ENCODE results near the gene EPHB2. TPM values are rescaled to one million over a fixed set of nuclear protein-coding genes. Genes with fewer than 3 reads are reported as not detected.

EPHB2 gene
- total RNA-seq, 3 donors from 2014 or later, result 22.7 to 76.7 (median 70.8) TPM

GRCh38 chr1:22821027-22821426, 110.4 kb downstream of the EPHB2 start:
- intact Hi-C loops (cut with DNase I, micrococcal nuclease), result no loop called here
- no peak for ATAC-seq
- TF ChIP-seq, protein P1, sequence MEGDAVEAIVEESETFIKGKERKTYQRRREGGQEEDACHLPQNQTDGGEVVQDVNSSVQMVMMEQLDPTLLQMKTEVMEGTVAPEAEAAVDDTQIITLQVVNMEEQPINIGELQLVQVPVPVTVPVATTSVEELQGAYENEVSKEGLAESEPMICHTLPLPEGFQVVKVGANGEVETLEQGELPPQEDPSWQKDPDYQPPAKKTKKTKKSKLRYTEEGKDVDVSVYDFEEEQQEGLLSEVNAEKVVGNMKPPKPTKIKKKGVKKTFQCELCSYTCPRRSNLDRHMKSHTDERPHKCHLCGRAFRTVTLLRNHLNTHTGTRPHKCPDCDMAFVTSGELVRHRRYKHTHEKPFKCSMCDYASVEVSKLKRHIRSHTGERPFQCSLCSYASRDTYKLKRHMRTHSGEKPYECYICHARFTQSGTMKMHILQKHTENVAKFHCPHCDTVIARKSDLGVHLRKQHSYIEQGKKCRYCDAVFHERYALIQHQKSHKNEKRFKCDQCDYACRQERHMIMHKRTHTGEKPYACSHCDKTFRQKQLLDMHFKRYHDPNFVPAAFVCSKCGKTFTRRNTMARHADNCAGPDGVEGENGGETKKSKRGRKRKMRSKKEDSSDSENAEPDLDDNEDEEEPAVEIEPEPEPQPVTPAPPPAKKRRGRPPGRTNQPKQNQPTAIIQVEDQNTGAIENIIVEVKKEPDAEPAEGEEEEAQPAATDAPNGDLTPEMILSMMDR (IDR thresholded peaks at IDR 0.05), result no peak
- DNase-seq, result no peak
- no peak overlapping the region for H3K4me3 ChIP-seq
- no peaks in the 10 kb centered on the region for H3K9me3 ChIP-seq
- no peaks in the 10 kb centered on the region for H3K4me1 ChIP-seq (ENCODE audit: low read depth)
- no peaks in the 10 kb centered on the region for H3K36me3 ChIP-seq (ENCODE audit: low read depth)

DNA sequence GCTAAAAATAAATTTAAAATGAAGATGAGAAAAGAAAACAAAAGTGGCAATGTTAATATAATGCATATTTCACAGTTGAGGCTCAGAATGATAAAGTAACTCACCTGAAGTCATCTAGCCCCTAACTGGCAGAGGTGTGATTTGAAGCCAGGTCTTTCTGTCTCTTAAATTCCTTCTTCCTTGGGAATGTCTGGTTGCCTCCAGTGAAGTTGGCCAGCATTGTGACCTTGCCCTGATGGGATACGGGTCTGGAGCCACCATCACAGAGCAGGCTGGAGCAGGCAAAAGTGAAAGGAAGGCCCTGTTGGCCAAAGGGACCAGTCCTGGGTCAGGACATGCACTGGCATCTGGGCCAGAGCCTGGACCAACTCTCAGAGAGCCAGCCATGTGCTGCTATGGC, 111.7 kb downstream of the EPHB2 start:
- no peak overlapping the region for H3K4me3 ChIP-seq
- intact Hi-C loops (cut with DNase I, micrococcal nuclease), result no loop called here
- TF ChIP-seq, protein P1 (IDR thresholded peaks at IDR 0.05), result no peak
- DNase-seq (peak in 1 of 3 donors; percentile 18), ATAC-seq (no peak)
- no peaks in the 10 kb centered on the region for H3K9me3 ChIP-seq
- H3K36me3 ChIP-seq (ENCODE audit: low read depth), result no peaks in the 10 kb centered on the region
- H3K4me1 ChIP-seq (ENCODE audit: low read depth), result no peaks in the 10 kb centered on the region

- intact Hi-C loops (cut with DNase I, micrococcal nuclease), result no loop called here
- ATAC-seq, result no peak
- DNase-seq, result peak in 1 of 3 donors; percentile 0
- TF ChIP-seq, protein P1 (IDR thresholded peaks at IDR 0.05), result no peak
- Histone ChIP-seq H3K4me1 (ENCODE audit: low read depth) (no peaks in the 10 kb centered on the region), H3K9me3 (no peaks in the 10 kb centered on the region), H3K36me3 (ENCODE audit: low read depth) (no peaks in the 10 kb centered on the region), H3K4me3 (no peak overlapping the region)
Observed at GRCh38 chr1:22824466-22824865, 113.8 kb downstream of the EPHB2 start.

DNA sequence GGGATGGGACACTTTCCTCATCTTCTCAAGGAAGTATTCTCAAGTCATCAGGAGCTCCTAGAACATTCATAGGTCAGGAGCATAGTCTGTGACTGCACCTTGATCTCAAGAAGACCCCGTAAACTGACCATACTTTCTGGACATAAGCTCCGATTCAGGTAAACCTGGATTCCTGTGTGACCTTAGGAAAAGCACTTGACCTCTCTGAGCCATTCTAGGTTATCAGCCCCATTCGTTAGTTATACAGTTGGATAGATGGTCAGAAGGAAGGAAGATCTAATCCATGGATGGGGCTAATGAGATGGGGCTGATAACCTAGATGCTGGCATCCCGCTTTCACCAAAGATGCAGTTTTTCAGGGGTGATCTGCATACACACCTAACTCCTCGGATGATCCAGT, 114.3 kb downstream of the EPHB2 start:
- no peaks in the 10 kb centered on the region for H3K9me3 ChIP-seq
- DNase-seq (no peak), ATAC-seq (no peak)
- no peak overlapping the region for H3K4me3 ChIP-seq
- H3K4me1 ChIP-seq (ENCODE audit: low read depth), result no peaks in the 10 kb centered on the region
- intact Hi-C loops (cut with DNase I, micrococcal nuclease), result no loop called here
- TF ChIP-seq, protein P1 (IDR thresholded peaks at IDR 0.05), result no peak
- no peaks in the 10 kb centered on the region for H3K36me3 ChIP-seq (ENCODE audit: low read depth)

DNA sequence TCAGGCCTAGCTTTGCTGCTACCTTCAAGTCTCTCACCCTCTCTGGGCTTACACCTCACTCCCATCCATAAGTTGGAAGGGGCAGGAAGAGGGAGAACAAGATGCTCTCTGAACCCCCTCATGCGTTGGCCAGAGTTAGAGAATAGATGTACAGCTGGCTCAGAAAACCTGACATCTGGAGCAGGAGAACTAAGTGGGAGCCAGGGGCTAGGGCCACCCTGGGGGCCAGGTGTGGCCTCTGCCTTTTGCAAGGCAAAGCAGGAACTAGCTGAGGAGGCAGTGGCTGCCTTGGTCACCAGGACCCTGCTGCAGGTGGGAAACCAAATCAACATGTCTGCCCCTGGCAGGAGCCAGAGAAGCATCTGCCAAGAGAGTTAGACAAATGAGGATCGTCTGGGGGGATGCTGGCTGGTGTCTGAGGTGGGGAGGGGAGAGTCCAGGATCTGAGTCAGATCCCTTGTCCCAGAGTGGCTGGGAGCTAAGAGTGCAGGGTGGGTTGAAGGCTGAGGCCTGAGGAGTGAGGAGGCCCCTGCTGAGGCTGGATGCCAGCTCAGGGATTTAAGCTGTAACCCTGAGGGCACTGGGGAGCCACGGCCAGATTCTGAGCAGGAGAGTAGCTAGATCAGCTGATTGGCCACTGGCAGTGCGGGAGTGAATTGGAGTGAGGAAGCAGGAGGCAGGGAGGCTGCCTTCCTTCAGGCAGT, 115.0 kb downstream of the EPHB2 start:
- intact Hi-C loops (cut with DNase I, micrococcal nuclease), result no loop called here
- Histone ChIP-seq H3K36me3 (ENCODE audit: low read depth) (no peaks in the 10 kb centered on the region), H3K9me3 (no peaks in the 10 kb centered on the region), H3K4me1 (ENCODE audit: low read depth) (no peaks in the 10 kb centered on the region), H3K4me3 (no peak overlapping the region)
- DNase-seq (peak in 1 of 3 donors; percentile 24), ATAC-seq (no peak)
- TF ChIP-seq, protein P1 (IDR thresholded peaks at IDR 0.05), result no peak
